ENCODE results near the gene CADPS2.

The CADPS2 gene

GRCh38 chr7:122379491-122379890 is 506.8 kb downstream of the CADPS2 start:
- no peak for DNase-seq (ENCODE audit: insufficient read length, low spot score)
- no peak for TF ChIP-seq TAF1 (IDR thresholded peaks at IDR 0.05; ENCODE audit: low read depth, low read length)
- TF ChIP-seq PAX5 (IDR thresholded peaks at IDR 0.05; ENCODE audit: insufficient read depth, low read length, severe bottlenecking) = no peak
- no peak for TF ChIP-seq POLR2A (IDR thresholded peaks at IDR 0.05; ENCODE audit: low read depth, low read length)
- no peak for TF ChIP-seq SPI1 (IDR thresholded peaks at IDR 0.05; ENCODE audit: low read depth, low read length)
- no peak for TF ChIP-seq POLR2AphosphoS5 (IDR thresholded peaks at IDR 0.05; ENCODE audit: low read depth, low read length)
- TF ChIP-seq POU2F2 (IDR thresholded peaks at IDR 0.05; ENCODE audit: low read depth, low read length) = no peak
- FAIRE-seq = no peak

- TF ChIP-seq POLR2A (IDR thresholded peaks at IDR 0.05; ENCODE audit: low read depth, low read length) = no peak
- no peak for TF ChIP-seq PAX5 (IDR thresholded peaks at IDR 0.05; ENCODE audit: insufficient read depth, low read length, severe bottlenecking)
- TF ChIP-seq TAF1 (IDR thresholded peaks at IDR 0.05; ENCODE audit: low read depth, low read length) = no peak
- TF ChIP-seq POU2F2 (IDR thresholded peaks at IDR 0.05; ENCODE audit: low read depth, low read length) = no peak
- no peak for TF ChIP-seq SPI1 (IDR thresholded peaks at IDR 0.05; ENCODE audit: low read depth, low read length)
- TF ChIP-seq POLR2AphosphoS5 (IDR thresholded peaks at IDR 0.05; ENCODE audit: low read depth, low read length) = no peak
- FAIRE-seq = no peak
- no peak for DNase-seq (ENCODE audit: insufficient read length, low spot score)
These were observed 516.5 kb downstream of the CADPS2 start for GRCh38 chr7:122369756-122370155.

- no peak for FAIRE-seq
- no peak for TF ChIP-seq POU2F2 (IDR thresholded peaks at IDR 0.05; ENCODE audit: low read depth, low read length)
- TF ChIP-seq TAF1 (IDR thresholded peaks at IDR 0.05; ENCODE audit: low read depth, low read length) = no peak
- no peak for TF ChIP-seq POLR2AphosphoS5 (IDR thresholded peaks at IDR 0.05; ENCODE audit: low read depth, low read length)
- TF ChIP-seq SPI1 (IDR thresholded peaks at IDR 0.05; ENCODE audit: low read depth, low read length) = no peak
- no peak for TF ChIP-seq PAX5 (IDR thresholded peaks at IDR 0.05; ENCODE audit: insufficient read depth, low read length, severe bottlenecking)
- no peak for TF ChIP-seq POLR2A (IDR thresholded peaks at IDR 0.05; ENCODE audit: low read depth, low read length)
These were observed 521.4 kb downstream of the CADPS2 start for GRCh38 chr7:122364761-122365280.

GRCh38 chr7:122363144-122363543 is 523.1 kb downstream of the CADPS2 start:
- TF ChIP-seq POLR2A (IDR thresholded peaks at IDR 0.05; ENCODE audit: low read depth, low read length) (no peak), POU2F2 (IDR thresholded peaks at IDR 0.05; ENCODE audit: low read depth, low read length) (no peak), TAF1 (IDR thresholded peaks at IDR 0.05; ENCODE audit: low read depth, low read length) (no peak), POLR2AphosphoS5 (IDR thresholded peaks at IDR 0.05; ENCODE audit: low read depth, low read length) (no peak), SPI1 (IDR thresholded peaks at IDR 0.05; ENCODE audit: low read depth, low read length) (no peak), PAX5 (IDR thresholded peaks at IDR 0.05; ENCODE audit: insufficient read depth, low read length, severe bottlenecking) (no peak)
- no peak for DNase-seq (ENCODE audit: insufficient read length, low spot score)
- FAIRE-seq = no peak

More at GRCh38 chr7:122364761-122365280, 521.4 kb downstream of the CADPS2 start:
- no peak for DNase-seq (ENCODE audit: insufficient read length, low spot score)

GRCh38 chr7:122362473-122362872 is 523.8 kb downstream of the CADPS2 start:
- no peak for DNase-seq (ENCODE audit: insufficient read length, low spot score)
- FAIRE-seq = no peak
- TF ChIP-seq PAX5 (IDR thresholded peaks at IDR 0.05; ENCODE audit: insufficient read depth, low read length, severe bottlenecking) (no peak), POLR2A (IDR thresholded peaks at IDR 0.05; ENCODE audit: low read depth, low read length) (no peak), POLR2AphosphoS5 (IDR thresholded peaks at IDR 0.05; ENCODE audit: low read depth, low read length) (no peak), SPI1 (IDR thresholded peaks at IDR 0.05; ENCODE audit: low read depth, low read length) (no peak), TAF1 (IDR thresholded peaks at IDR 0.05; ENCODE audit: low read depth, low read length) (no peak), POU2F2 (IDR thresholded peaks at IDR 0.05; ENCODE audit: low read depth, low read length) (no peak)

- FAIRE-seq (no peak), DNase-seq (ENCODE audit: insufficient read length, low spot score) (no peak)
- no peak for TF ChIP-seq POLR2AphosphoS5 (IDR thresholded peaks at IDR 0.05; ENCODE audit: low read depth, low read length)
- no peak for TF ChIP-seq TAF1 (IDR thresholded peaks at IDR 0.05; ENCODE audit: low read depth, low read length)
- TF ChIP-seq POU2F2 (IDR thresholded peaks at IDR 0.05; ENCODE audit: low read depth, low read length) = no peak
- no peak for TF ChIP-seq SPI1 (IDR thresholded peaks at IDR 0.05; ENCODE audit: low read depth, low read length)
- TF ChIP-seq PAX5 (IDR thresholded peaks at IDR 0.05; ENCODE audit: insufficient read depth, low read length, severe bottlenecking) = no peak
- no peak for TF ChIP-seq POLR2A (IDR thresholded peaks at IDR 0.05; ENCODE audit: low read depth, low read length)
These were observed 531.6 kb downstream of the CADPS2 start for GRCh38 chr7:122354656-122355055.

- no peak for FAIRE-seq
- DNase-seq (ENCODE audit: insufficient read length, low spot score) = no peak
- TF ChIP-seq POLR2A (IDR thresholded peaks at IDR 0.05; ENCODE audit: low read depth, low read length) = no peak
- TF ChIP-seq POLR2AphosphoS5 (IDR thresholded peaks at IDR 0.05; ENCODE audit: low read depth, low read length) = no peak
- no peak for TF ChIP-seq PAX5 (IDR thresholded peaks at IDR 0.05; ENCODE audit: insufficient read depth, low read length, severe bottlenecking)
- TF ChIP-seq POU2F2 (IDR thresholded peaks at IDR 0.05; ENCODE audit: low read depth, low read length) = no peak
- TF ChIP-seq SPI1 (IDR thresholded peaks at IDR 0.05; ENCODE audit: low read depth, low read length) = no peak
- TF ChIP-seq TAF1 (IDR thresholded peaks at IDR 0.05; ENCODE audit: low read depth, low read length) = no peak
These were observed 533.8 kb downstream of the CADPS2 start for GRCh38 chr7:122352454-122352853.

GRCh38 chr7:122350701-122351100 is 535.6 kb downstream of the CADPS2 start:
- no peak for DNase-seq (ENCODE audit: insufficient read length, low spot score)
- TF ChIP-seq POU2F2 (IDR thresholded peaks at IDR 0.05; ENCODE audit: low read depth, low read length) = no peak
- no peak for TF ChIP-seq SPI1 (IDR thresholded peaks at IDR 0.05; ENCODE audit: low read depth, low read length)
- TF ChIP-seq TAF1 (IDR thresholded peaks at IDR 0.05; ENCODE audit: low read depth, low read length) = no peak
- no peak for FAIRE-seq

- no peak for DNase-seq (ENCODE audit: insufficient read length, low spot score)
- TF ChIP-seq POLR2AphosphoS5 (IDR thresholded peaks at IDR 0.05; ENCODE audit: low read depth, low read length) (no peak), SPI1 (IDR thresholded peaks at IDR 0.05; ENCODE audit: low read depth, low read length) (no peak), TAF1 (IDR thresholded peaks at IDR 0.05; ENCODE audit: low read depth, low read length) (no peak), POU2F2 (IDR thresholded peaks at IDR 0.05; ENCODE audit: low read depth, low read length) (no peak), PAX5 (IDR thresholded peaks at IDR 0.05; ENCODE audit: insufficient read depth, low read length, severe bottlenecking) (no peak), POLR2A (IDR thresholded peaks at IDR 0.05; ENCODE audit: low read depth, low read length) (no peak)
- FAIRE-seq = no peak
These were observed 542.0 kb downstream of the CADPS2 start for GRCh38 chr7:122344303-122344620.
